Measurements from ENCODE around the gene DLX2. TPM values are rescaled to one million over a fixed set of nuclear protein-coding genes. Genes with fewer than 3 reads are reported as not detected.
"Not testable (repeated sequence)": the region's sequence is repeated elsewhere in the genome, so short reads cannot be mapped to it uniquely, and the experiment has no call there.

The DLX2 gene
- total and polyA plus RNA-seq, 4 donors: 0.01 to 0.26 TPM; not detected in 2

DNA sequence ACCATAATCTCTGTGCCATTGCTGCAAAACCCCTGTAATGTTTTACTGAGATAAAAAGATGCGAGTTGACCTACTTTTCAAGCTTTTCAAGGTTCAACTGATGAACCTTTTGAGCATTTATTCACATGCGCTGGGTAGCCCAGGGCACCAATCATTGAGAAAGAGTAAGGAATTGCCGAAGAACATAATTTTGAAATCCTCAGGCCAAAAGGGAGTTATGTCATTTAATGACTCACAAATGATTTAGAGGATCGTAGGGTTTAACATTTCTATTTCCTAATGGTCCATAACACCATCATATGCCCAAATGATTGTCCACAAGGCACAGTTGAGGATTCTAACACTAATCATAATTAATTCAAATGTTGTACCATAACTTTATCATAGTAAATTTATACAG, 37.6 kb downstream of the DLX2 start:
- H3K27me3 ChIP-seq (ENCODE audit: control insufficient read depth in 3 of 3, insufficient read depth in 3 of 3, low read length in 2 of 3): no peaks in the 10 kb centered on the region
- no peaks in the 10 kb centered on the region for H3K4me1 ChIP-seq (ENCODE audit: control insufficient read depth in 5 of 5, insufficient read depth in 5 of 5, low read length in 5 of 5)
- H3K9me3 ChIP-seq (ENCODE audit: control insufficient read depth in 4 of 4, insufficient read depth in 3 of 4, low read length in 3 of 4): no peaks in the 10 kb centered on the region
- H3K36me3 ChIP-seq (ENCODE audit: control insufficient read depth in 4 of 4, insufficient read depth in 4 of 4, low read length in 4 of 4): no peaks in the 10 kb centered on the region
- no peak overlapping the region for H3K4me3 ChIP-seq
- DNase-seq (no peak), ATAC-seq (ENCODE audit: insufficient read depth, low FRiP score) (no peak)
- H3K9ac ChIP-seq (ENCODE audit: insufficient read depth in 1 of 2, low read length in 2 of 2): no peak overlapping the region
- H3K27ac ChIP-seq (ENCODE audit: low read depth in 1 of 2, low read length in 1 of 2): no peak overlapping the region
- 72 to 87% methylated on average over 4 of the region's 4 CpGs for WGBS, 2 donors
- no peak for TF ChIP-seq CTCF (IDR thresholded peaks at IDR 0.05; ENCODE audit: control extremely low read depth, extremely low read depth)

DNA sequence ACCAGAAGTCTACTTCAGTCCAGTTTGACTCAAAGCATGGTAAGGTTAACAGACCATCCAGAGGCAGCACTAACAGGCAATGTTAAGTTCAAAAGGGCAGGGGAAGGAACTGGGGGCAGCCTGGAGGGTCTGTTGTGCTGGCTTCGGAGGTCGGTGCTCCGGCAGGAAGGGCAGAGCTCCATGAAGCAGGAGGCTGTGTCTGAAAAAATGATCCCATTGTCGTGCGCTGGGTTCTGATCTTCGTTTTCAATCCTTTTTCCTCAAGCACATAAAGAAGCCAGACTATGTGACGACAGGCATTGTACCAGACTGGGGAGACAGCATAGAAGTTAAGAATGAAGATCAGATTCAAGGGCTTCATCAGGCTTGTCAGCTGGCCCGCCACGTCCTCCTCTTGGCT, 39.3 kb downstream of the DLX2 start:
- Histone ChIP-seq H3K4me1 (ENCODE audit: control insufficient read depth in 5 of 5, insufficient read depth in 5 of 5, low read length in 5 of 5) (no peaks in the 10 kb centered on the region), H3K36me3 (ENCODE audit: control insufficient read depth in 4 of 4, insufficient read depth in 4 of 4, low read length in 4 of 4) (no peaks in the 10 kb centered on the region), H3K9me3 (ENCODE audit: control insufficient read depth in 4 of 4, insufficient read depth in 3 of 4, low read length in 3 of 4) (no peaks in the 10 kb centered on the region), H3K27me3 (ENCODE audit: control insufficient read depth in 3 of 3, insufficient read depth in 3 of 3, low read length in 2 of 3) (no peaks in the 10 kb centered on the region), H3K4me3 (no peak overlapping the region), H3K27ac (ENCODE audit: low read depth in 1 of 2, low read length in 1 of 2) (no peak overlapping the region), H3K9ac (ENCODE audit: insufficient read depth in 1 of 2, low read length in 2 of 2) (no peak overlapping the region)
- DNase-seq (no peak), ATAC-seq (ENCODE audit: insufficient read depth, low FRiP score) (no peak)
- no peak for TF ChIP-seq CTCF (IDR thresholded peaks at IDR 0.05; ENCODE audit: control extremely low read depth, extremely low read depth)
- 94 to 95% methylated on average over 9 of the region's 9 CpGs for WGBS, 2 donors

- H3K9ac ChIP-seq (ENCODE audit: insufficient read depth in 1 of 2, low read length in 2 of 2): no peak overlapping the region
- H3K4me3 ChIP-seq: no peak overlapping the region
- DNase-seq (no peak), ATAC-seq (ENCODE audit: insufficient read depth, low FRiP score) (no peak)
- no peak for TF ChIP-seq CTCF (IDR thresholded peaks at IDR 0.05; ENCODE audit: control extremely low read depth, extremely low read depth)
- H3K36me3 ChIP-seq (ENCODE audit: control insufficient read depth in 4 of 4, insufficient read depth in 4 of 4, low read length in 4 of 4): no peaks in the 10 kb centered on the region
- WGBS, 2 donors: 89 to 100% methylated on average over 1 of the region's 1 CpG
- H3K9me3 ChIP-seq (ENCODE audit: control insufficient read depth in 4 of 4, insufficient read depth in 3 of 4, low read length in 3 of 4): no peaks in the 10 kb centered on the region
- H3K27ac ChIP-seq (ENCODE audit: low read depth in 1 of 2, low read length in 1 of 2): no peak overlapping the region
- H3K27me3 ChIP-seq (ENCODE audit: control insufficient read depth in 3 of 3, insufficient read depth in 3 of 3, low read length in 2 of 3): no peaks in the 10 kb centered on the region
- no peaks in the 10 kb centered on the region for H3K4me1 ChIP-seq (ENCODE audit: control insufficient read depth in 5 of 5, insufficient read depth in 5 of 5, low read length in 5 of 5)
These were observed 40.2 kb downstream of the DLX2 start for GRCh38 chr2:172062402-172063004.

- H3K9ac ChIP-seq (ENCODE audit: insufficient read depth in 1 of 2, low read length in 2 of 2); H3K4me3 ChIP-seq; H3K9me3 ChIP-seq (ENCODE audit: control insufficient read depth in 4 of 4, insufficient read depth in 3 of 4, low read length in 3 of 4); ATAC-seq (ENCODE audit: insufficient read depth, low FRiP score); H3K36me3 ChIP-seq (ENCODE audit: control insufficient read depth in 4 of 4, insufficient read depth in 4 of 4, low read length in 4 of 4); H3K4me1 ChIP-seq (ENCODE audit: control insufficient read depth in 5 of 5, insufficient read depth in 5 of 5, low read length in 5 of 5); DNase-seq; H3K27me3 ChIP-seq (ENCODE audit: control insufficient read depth in 3 of 3, insufficient read depth in 3 of 3, low read length in 2 of 3); H3K27ac ChIP-seq (ENCODE audit: low read depth in 1 of 2, low read length in 1 of 2): not testable (repeated sequence)
- WGBS, 2 donors: 98% methylated on average over 5 of the region's 5 CpGs
These were observed 42.6 kb downstream of the DLX2 start for GRCh38 chr2:172060118-172060517.

Data from lung (tissue), 12 donors.